CD4-positive, alpha-beta T cell treated with Interleukin-17A for 4 hours (primary cell): ENCODE results near the gene ROR1.
"Not testable (repeated sequence)": the region's sequence is repeated elsewhere in the genome, so short reads cannot be mapped to it uniquely, and the experiment has no call there.

Source experiments
- DNase-seq: peaks from one replicate; pipeline ENCODE4 v3.0.0-alpha.2; 2020; ENCODE audit warnings: mixed read lengths

The ROR1 gene

DNA sequence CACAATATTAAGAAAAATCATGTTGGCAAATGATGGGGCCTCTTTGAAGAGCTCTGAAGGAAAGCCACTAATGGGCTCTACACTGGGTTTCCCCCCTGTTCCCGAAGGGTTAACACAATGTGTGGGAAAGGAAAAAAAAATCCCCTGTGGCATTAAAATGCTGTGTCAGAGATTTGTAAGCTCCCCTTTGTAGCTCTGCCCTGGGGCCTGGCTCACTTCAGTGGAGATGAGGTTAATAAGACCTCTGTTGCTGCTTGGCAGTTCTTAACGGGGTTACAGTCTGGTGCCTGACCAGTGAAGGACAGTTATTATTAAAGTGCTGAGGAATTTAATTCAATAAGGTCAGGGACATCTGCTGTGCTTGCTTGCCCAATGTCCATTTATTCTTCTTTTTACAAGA lies 299.9 kb downstream of the ROR1 start:
- DNase-seq, result no peak

DNA sequence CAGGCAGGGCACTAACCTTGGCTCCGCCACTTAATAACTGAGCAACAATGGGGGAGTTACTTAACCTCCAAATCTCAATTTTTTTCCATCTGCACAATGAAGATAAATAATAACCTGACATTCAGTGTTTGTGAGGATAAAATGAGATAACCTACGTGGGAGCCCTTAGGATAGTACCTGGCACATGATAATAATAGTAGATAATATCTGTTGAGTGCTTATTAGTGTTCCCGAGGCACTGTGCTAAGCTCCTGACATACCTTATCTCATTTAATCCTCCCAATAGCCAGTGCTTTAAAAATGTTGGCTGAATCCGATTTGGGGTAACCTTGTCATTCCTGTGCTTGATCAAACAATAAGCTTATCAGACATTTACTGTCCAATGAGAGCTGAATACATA lies 300.9 kb downstream of the ROR1 start:
- no peak for DNase-seq

DNA sequence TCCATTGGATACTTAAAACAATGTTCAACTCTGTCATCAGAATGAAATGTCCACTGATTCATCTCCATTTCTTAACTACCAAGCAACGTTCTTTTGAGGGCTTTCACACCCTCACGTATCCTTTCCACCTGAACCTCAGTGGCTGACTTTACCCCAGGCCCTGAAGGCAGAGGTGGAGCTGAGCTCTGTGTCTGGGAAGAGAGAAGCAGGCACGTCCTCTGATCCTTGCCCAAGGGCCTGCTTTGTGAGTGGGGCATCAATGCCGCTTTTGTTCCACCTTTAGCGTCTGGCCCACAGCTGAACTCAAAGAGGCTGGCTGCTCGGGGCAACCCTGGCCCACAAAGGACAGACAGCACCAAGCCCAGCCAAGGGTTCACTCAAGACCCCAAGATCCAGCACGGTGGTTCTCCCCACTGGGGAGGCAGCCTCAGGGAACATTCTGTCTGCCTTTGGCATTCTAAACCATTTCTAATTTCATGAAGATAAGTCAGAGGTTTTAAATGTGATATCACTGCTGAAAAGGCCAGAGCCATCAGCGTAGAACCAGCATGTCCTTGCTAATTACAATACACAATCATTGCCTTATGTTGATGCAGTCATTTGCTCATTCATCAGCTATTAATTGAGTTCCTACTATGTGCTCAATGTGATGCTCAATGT lies 303.6 kb downstream of the ROR1 start:
- DNase-seq, result no peak

DNA sequence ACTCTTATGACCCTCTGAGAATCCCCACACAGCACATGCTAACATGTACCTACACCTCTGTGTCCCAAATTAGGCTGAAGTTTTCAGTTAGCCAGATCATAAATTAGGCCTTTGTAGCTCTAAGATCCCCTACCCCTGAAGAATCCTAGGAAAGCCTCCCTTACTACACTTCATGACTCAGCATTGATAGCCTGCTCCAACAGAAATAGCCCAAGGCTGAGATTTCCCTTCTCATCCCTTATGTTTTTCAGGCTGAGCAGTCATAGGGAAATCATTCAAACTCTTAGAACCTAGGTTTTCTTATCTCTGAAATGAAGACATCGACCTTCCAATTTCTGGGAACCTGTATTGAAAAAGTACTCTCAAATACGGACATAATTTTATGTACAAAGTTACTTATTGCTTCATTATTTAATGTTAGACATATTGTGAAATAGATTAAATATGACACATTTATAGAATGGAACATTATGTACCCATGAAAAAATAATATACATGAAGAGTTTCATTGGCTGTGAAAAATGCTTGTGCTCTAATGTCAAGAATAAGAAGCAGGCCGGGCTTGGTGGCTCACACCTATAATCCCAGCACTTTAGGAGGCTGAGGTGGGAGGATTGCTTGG lies 307.2 kb downstream of the ROR1 start:
- DNase-seq, result no peak

DNA sequence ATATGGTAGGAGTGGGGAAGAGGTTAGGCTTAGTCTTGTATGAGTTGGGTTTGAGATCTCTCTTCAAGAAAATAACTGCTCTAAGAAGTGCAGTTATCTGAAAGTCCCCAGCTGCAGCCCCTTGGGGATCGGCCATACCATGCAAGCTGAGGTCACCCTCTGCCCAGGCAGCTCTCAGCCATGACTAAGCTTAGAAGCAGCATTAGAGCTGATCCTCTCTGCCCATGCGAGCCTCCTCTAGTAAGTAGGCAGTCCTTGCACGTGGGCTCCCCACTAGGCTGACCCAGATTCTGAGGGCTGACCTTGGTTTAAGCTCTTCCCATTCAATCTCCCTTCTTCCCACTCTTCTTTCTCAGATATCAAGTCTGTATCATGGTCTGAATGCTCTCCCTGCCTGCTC lies 308.6 kb downstream of the ROR1 start:
- DNase-seq, result no peak

DNA sequence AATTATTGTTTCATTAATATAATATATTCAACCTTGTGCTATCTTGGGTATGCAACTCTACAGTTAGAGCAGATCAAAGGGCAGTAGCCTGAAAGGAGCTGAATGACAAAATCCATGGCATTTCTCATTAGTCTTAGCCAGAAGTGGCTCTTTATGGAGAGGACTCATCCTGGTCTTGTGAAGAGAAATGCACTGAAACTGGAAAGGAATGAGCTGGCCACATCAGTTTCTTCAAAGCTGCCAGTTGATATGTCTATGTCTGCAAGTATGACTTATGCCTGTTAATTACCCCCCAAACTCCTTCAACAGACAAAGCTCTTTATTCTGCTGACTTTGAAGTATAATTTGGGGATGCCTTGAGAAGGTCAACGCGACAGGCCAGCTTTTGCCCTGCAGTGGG lies 310.6 kb downstream of the ROR1 start:
- no peak for DNase-seq

DNA sequence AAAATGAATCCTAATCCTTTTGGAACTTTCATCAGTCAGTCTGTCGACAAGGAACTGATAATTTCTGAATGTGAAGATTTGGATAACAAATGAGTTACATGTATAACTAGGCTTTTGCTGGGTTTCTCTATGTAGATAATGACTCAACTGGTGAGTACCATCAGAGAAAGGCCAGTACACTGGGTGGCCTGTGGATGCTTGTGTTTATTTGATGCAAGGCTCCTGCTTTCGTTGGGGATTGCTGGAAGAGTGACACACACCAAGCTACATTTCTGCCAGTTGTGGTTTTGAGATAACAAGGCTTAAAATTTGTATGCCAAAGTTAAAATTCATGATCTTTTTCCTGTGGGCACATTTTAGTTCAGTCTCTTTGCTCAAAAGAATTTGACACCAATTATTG lies 314.0 kb downstream of the ROR1 start:
- DNase-seq, result no peak

DNA sequence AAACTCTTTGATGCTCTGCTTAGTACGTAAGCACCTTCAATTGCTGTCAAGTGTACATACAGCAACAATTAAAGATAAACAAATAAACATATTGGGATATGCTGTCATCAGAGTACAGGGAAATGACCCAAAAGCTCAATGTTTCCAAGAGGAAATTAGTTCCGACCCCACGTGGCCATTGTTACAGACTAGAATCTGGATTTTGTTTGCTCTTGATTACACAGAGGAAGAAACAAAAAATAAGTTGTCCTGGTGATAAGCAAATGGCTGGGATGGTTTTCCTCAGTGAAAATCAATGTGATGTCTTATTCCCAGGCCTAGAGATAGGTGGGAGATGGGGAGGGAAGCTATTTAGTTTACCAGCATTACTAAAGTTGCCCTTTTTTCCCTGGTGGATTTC lies 316.6 kb downstream of the ROR1 start:
- DNase-seq, result no peak

DNA sequence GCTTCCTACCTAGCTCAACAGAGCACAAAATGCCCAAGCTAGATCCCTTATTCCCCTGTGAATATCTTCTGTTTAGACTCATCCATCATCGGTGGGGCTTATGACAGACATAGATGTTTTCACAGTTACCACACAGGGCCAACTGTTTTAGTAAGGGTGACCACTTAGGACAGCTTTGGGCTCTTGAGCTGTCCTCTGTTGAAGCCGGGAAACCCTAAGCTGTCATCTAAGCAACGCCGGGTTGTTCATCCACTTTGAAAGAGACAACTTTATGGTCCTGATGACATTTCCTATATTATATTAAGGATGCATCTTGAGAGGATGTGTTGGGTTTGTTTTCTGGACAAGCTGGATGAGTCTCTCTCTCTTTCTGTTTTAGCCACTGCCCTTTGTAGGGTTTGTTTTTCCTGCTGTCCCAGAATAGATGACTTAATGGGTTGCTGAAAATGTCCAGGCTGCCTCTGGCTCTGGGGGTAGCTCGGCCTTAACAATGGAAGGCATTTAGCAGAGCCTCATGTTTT lies 319.1 kb downstream of the ROR1 start:
- no peak for DNase-seq

DNA sequence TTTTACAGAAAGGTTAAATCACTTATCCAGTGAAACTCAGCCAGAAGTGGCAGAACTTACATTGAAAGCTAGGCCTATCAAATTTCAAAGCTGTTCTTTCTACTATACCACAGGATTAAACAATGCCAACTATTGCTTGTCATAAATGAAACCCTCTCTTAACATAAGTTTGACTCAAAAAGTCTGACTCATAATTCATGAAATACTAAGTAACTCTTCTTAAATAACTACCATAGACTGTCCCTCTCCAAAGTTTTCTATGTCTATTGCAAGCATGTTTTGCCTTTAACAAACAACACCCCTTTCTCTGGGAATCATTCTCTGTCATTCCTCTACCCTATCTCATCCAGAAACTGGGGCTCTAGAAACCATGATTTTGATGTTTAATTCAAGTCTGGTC lies 320.1 kb downstream of the ROR1 start:
- no peak for DNase-seq

DNA sequence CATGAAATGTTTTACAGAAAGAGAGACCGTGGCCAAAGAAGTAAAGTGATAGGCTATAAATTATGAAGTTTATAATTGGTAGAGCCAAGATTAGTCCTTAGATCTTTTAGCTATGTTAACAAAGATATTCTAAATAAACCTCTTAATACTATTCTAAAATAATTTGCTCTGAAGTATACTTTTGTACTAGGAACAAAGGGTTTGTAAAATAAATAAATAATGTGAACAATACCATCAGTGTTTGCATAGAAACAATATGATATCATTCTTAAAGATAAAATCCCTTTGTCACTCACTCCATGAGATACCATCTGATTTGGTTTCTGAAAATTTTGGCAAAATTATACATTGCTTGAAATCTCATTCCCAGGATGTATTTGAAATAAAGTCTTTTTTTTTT lies 322.0 kb downstream of the ROR1 start:
- no peak for DNase-seq

DNA sequence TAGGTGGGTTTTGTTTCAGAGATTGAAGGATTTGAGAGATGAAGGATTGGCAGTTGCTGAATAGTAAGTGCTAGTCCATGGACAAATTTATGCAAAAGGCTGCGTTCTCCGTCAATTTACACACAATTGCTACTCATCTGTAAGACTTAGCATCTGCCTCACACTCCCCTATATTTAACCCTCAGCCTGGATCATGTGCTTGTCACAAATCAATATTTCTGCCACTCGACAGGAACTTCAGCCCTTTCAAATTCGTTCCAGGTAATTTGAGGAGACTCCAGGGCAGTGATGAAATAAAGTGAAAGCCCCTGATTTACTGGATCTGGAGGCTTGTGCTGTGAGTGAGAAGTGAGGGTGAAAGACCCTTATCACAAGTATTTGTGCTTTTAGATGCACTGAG lies 324.0 kb downstream of the ROR1 start:
- DNase-seq, result no peak

DNA sequence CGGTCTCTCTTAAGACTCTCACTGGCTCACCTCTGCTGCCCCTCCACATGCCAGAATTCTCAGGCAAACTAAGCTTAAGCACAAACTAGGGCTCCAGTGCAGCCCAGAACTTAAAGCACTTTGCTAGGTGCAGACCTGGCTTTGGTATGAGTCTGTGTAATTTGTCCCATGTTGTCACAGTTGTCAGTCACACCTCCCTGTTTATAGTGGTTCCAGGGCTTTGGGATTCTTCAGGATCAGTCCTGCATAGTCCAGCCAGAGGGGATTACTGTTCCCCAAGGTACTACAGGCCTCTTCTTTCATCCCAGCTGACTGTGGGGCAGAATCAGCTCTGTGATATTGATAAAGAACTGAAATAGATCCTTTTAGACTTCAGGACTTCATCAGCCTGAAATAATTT lies 324.6 kb downstream of the ROR1 start:
- DNase-seq, result no peak

DNA sequence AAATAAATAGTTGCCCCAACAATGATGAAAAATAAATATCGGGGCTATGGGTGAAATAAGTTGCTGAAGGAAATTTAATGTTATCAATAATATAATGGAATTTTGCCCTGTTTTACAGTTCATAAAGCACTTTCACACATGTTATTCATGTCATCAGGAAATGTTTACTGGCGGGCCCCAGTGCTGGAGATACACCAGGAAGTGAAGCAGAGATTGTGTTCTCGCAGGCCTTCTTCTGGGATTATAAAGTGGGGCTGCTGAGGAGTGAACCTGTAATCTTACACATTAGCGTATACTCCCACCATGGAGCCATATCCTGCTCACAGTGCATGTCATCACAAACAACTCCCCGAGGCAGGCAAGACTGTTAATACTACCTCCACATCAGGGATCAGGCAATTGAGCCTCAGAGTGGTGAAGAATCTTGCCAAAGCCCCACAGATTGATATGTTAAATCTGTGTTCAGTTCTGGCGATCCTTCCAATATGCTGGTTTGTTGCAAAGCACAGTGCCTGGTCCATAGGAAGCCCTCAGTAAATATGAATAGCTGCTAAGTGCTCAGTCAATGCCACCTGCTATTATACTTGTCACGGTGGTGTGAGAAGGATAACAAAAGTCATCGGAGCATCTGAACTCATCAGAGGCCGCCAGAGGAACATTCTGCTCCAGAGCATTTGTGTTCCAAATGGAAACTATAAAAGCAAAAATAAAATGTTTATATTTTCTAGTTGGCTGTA lies 325.2 kb downstream of the ROR1 start:
- no peak for DNase-seq

DNA sequence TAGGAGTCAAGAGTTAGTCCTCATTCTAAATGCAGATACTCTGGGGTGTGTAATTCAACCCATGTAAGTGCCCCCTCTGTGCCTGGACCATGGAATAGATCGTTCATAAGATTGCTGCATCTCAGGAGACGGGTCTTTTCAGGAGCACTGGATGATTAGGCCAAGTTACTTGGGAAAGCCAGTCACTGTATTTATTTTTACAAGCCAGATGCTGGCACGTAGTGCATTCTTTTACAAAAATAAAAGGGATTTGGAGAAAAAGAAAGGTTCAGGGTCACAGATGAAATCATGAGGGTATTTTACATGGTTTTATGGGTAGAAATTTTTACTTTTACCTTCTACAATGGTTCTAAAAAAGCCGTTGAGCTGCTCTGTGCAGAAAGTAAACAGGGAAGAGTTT lies 327.0 kb downstream of the ROR1 start:
- no peak for DNase-seq

DNA sequence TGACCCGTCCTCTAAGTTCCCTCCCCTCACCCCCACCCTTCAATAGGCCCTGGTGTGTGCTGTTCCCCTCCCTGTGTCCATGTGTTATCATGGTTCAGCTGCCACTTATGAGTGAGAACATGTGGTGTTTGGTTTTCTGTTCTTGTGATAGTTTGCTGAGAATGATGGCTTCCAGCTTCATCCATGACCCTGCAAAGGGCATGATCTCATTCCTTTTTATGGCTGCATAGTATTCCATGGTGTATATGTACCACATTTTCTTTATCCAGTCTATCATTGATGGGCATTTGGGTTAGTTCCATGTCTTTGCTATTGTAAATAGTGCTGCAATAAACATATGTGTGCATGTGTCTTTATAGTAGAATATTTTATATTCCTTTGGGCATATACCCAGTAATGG lies 330.8 kb downstream of the ROR1 start:
- not testable (repeated sequence) for DNase-seq

DNA sequence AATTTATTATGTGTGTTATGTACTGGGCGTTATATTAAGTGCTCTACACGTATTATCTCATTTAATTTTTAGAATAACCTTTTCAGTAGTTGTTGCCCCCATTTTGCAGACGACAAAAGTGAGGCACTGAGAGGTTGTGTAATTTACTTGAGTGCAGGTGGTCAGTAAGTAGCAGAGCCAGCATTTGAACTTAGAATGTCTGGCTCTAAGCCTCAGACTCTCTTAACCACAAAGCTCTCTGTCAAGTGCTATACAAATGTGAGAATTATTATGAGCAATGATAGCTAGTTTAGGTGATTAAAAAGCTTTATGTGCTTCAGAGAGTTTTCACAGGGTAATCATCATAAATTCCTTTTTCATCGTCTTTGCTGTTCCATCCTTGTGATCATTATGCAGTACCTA lies 333.3 kb downstream of the ROR1 start:
- DNase-seq, result no peak

DNA sequence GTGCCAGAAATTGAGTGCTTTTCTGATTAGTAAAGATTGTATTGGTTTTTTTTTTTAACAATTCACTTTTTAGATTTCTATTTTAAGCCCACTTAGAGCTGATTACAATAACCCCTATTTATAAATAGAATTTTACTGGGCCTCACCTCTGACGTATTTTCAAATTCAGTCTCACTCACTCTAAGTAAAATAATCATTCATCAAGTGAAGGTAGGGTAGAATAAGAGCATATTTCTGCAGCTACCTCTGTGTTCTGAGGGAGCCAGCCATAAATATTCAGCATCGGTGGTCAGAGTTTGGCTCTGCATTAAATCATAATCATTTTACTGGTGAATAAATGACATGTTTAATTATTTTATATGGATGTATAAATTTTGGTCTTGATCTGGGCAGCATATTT lies 333.8 kb downstream of the ROR1 start:
- no peak for DNase-seq

DNA sequence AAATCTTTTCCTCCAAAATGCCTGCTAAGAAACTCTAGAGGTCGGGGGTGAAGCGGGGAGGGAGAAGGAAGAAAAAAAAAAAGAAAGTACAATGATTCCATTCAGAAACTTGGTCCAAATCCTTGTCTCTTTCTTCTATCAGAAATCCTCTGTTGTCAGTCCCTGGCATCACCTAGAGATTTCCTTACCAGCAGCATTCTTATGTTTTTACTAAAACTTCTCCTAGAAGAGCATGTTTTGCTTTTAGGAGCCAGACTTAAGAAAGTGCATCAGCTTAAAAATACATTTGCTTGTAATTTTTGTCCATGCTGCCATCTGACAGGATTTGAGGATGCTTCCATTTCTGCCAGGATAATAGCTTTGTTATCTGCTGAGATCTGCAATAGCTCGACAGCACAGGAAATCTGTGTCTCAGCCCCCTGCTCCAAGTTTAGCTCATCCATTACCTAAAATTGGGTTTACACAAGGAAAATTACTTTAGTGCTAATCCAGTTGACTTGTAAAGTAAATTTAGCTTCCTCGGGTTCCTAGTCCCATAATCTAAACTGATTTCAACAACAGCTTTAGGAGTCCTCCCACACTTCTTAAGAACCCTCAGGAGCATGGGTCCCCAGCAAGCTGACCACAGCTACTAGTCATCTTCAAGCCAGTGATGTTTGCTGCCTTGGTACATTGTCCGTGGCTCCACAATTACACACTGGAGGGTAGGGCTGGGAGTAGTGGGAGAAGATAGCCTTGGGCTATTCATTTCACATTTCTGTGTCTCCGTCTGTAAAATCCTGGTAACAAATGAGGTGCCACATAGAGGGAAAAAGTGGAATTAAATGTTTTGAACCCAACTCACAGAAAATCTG lies 337.3 kb downstream of the ROR1 start:
- DNase-seq, result no peak

DNA sequence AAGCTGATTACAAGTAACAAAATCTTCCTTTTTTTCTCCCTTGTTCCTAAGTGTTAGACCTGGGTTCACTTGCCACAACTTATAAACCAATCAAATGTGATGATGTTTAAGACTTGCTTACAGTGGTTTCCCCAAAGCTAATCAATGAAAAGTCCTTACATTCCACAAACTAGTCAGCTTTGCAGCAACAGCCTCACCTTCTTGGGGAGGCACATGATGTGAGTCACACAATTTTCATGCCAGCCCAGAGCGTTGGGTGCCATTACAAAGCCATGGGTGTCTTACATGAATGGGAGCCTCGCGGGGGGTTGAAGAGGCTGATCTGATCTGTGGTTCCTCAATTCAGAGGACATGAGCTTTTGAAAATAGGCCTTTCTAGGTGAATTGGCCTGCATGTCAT lies 338.0 kb downstream of the ROR1 start:
- DNase-seq, result no peak

DNA sequence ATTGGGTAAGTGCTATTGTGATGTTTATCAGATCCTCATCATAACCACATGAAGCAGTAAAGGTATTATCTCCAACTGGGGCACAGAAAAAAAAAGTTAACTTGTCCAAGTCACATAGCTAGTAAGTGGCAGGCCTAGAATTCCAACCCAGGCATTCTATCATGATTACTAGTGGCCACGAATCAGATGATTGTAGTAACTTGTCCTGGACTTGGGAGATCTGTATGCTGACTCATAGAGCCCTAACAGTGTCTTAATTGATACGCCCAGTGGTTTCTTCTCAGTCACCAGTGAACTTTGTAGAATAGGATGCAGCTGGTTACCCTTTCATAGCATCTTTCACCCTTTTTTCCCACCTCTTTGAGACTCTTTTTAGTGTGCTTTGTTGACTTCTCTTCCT lies 338.5 kb downstream of the ROR1 start:
- no peak for DNase-seq

DNA sequence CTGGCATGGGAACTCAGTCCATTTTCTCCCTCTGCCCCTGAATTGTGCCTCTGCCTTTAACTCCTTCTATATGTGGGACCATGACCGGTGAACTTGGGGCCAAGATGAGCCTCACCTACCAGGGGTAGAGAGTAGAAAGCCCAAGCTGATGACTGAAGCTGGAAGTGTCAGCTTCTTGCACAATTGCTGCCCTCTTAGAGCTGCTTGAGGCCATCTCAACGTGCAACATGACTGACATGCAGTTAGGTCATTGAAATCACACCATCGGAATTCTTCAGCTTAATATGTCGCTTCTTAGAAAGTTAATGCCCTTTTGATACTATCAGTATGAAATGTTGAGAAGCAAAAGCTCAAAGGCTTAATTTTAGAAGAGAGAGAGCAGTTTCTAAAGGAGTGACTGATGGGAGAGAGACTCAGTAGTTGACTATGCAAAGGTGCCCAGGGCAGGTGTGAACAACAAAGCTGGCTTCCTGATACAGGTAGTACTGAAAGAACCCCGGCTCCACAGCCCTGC lies 340.3 kb downstream of the ROR1 start:
- no peak for DNase-seq

DNA sequence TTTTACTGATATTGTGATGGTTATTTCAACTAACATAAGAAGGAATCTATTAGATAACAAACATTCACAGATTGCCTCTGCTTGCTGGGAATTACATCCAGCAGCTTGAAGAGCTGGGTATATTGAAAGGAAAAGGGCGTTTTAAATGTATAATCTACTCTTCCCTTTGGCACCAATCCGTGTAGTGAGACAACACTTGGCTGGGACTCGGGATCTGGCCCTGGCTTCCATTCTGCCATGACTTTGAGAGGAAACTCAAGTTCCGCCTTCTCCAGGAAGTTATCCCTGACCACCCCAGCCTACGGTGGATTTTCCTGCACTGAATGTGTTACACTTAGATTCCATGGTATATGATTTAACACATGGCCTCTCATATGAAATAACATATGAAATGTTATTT lies 342.7 kb downstream of the ROR1 start:
- no peak for DNase-seq
